Esophagus muscularis mucosa (tissue), 4 donors: ENCODE data around the gene CDK5RAP2. TPM values are rescaled to one million over a fixed set of nuclear protein-coding genes. Genes with fewer than 3 reads are reported as not detected.

ENCODE experiments used
- DNase-seq: peaks from one replicate; pipeline ENCODE4 v3.0.0-alpha.2; 2017; ENCODE audit errors: extremely low spot score
- H3K27ac ChIP-seq, 4 donors: fragments of 200-600 bp; sonication (generic); replicated peaks in 1 of 4; 1 replicate in 3 of 4; 2 replicates in 1 of 4; pipeline ENCODE4 v1.5.1; 2016 to 2019; ENCODE audit warnings: mild to moderate bottlenecking in 1 of 4
- H3K27me3 ChIP-seq, 4 donors: fragments of 200-600 bp; sonication (generic); one replicate each; pipeline versions ENCODE4 v1.5.1 to v1.6.0; 2016 to 2019
- H3K36me3 ChIP-seq, 4 donors: fragments of 200-600 bp; sonication (generic); one replicate each; pipeline ENCODE4 v1.5.1; 2016 to 2019
- H3K4me1 ChIP-seq, 4 donors: fragments of 200-600 bp; sonication (generic); one replicate each; pipeline ENCODE4 v1.5.1; 2016 to 2019
- H3K4me3 ChIP-seq, 4 donors: fragments of 200-600 bp; sonication (generic); 1 replicate in 2 of 4; 2 replicates in 2 of 4; pipeline ENCODE4 v1.5.1; 2016 to 2019; ENCODE audit warnings: mild to moderate bottlenecking in 4 of 4, moderate library complexity in 1 of 4
- H3K9me3 ChIP-seq, 4 donors: fragments of 200-600 bp; sonication (generic); 1 replicate in 3 of 4; 2 replicates in 1 of 4; pipeline ENCODE4 v1.5.1; 2016 to 2019
- CTCF ChIP-seq, 3 experiments: fragments of 200-600 bp in 2 of 3; fragments of 450-650 bp in 1 of 3; sonication (generic) in 2 of 3; IDR thresholded peaks; one replicate each; pipeline ENCODE4 v1.5.1; 2017 to 2019; ENCODE audit warnings: antibody characterized with exemption in 3 of 3, mild to moderate bottlenecking in 2 of 3, moderate library complexity in 1 of 3
- EP300 ChIP-seq: sonication (generic); formaldehyde crosslinking; IDR thresholded peaks from one replicate; pipeline ENCODE4 v1.6.1; 2017; ENCODE audit warnings: antibody characterized with exemption
- POLR2A ChIP-seq: fragments of 450-650 bp; IDR thresholded peaks from one replicate; pipeline ENCODE4 v1.6.1; 2017; ENCODE audit warnings: antibody characterized with exemption, moderate library complexity, mild to moderate bottlenecking, low read depth
- POLR2AphosphoS5 ChIP-seq, 2 donors: sonication (generic); formaldehyde crosslinking; IDR thresholded peaks; one replicate each; pipeline ENCODE4 v1.6.1; 2017; ENCODE audit warnings: antibody characterized with exemption in 2 of 2
- WGBS: methylation state at CpG from one replicate; pipeline ENCODE4 v1.1.5; 2018; 5-methylcytosine and 5-hydroxymethylcytosine counted together
- intact Hi-C: fragments of 100-400 bp; cut with DNase I; formaldehyde crosslinking; loops from one replicate; pipeline ENCODE4 v1.15.1; 2023
- total RNA-seq, 4 donors: library from RNA; depleted of rRNA; stranded (reverse); fragments of >200 nt; gene quantifications; one replicate each; pipeline versions ENCODE4 v1.1.0 to v1.2.1, GENCODE V29; 2016

The CDK5RAP2 gene
- total RNA-seq, 4 donors from 2014 or later: 34.6 to 38.6 (median 36.7) TPM

DNA sequence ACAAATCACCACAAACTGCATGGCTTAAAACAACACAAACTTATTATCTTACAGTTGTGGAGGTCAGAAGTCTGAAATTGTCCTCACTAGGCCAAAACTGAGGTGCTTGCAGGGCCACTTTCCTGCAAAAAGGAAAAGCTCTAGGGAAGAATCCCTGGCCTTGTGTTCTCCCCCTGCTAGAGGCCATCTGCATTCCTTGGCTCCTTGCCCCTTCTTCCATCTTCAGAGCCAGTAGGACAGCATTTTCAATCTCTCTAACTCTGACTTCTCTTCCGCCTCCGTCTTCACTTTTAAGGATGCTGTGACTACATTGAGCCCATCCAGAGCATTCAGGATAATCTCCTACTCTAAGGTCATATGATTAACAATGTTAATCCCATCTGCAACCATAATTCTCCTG lies 236.6 kb downstream of the CDK5RAP2 start:
- H3K4me1 ChIP-seq: no peaks in the 10 kb centered on the region
- H3K27ac ChIP-seq: no peak overlapping the region
- WGBS: 89% methylated on average over 2 of the region's 2 CpGs
- no peaks in the 10 kb centered on the region for H3K9me3 ChIP-seq
- H3K27me3 ChIP-seq: no peaks in the 10 kb centered on the region
- H3K36me3 ChIP-seq: no peaks in the 10 kb centered on the region
- H3K4me3 ChIP-seq: no peak overlapping the region
- no peak for DNase-seq
- TF ChIP-seq POLR2AphosphoS5 (IDR thresholded peaks at IDR 0.05): no peak
- TF ChIP-seq POLR2A: no peak
- TF ChIP-seq EP300: no peak
- TF ChIP-seq CTCF (IDR thresholded peaks at IDR 0.05): no peak
- intact Hi-C loops: no loop called here

Other genes starting within 250 kb of the CDK5RAP2 start
- 10 to 100 TPM; 17.1 to 23.1 (median 18.9) TPM for gene MEGF9, start 134.3 kb upstream of the CDK5RAP2 start, total RNA-seq
- 10 to 100 TPM; 36.9 to 55.9 (median 53.2) TPM for gene FBXW2, start 213.2 kb upstream of the CDK5RAP2 start, total RNA-seq